A549 (cell line): ENCODE measurements around the gene OR8B4.

Experiments
- BHLHE40 ChIP-seq: IDR thresholded peaks from 2 replicates; pipeline ENCODE4 v1.6.1; 2012; ENCODE audit warnings: low read depth, low read length, inconsistent platforms
- CEBPB ChIP-seq, 2 experiments: fragments of >200 bp in 1 of 2; sonication (Bioruptor Twin) in 1 of 2; formaldehyde crosslinking in 1 of 2; IDR thresholded peaks; 2 replicates each; pipeline ENCODE4 v1.6.1; 2012 to 2016
- CHD4 ChIP-seq: fragments of 200-600 bp; sonication (generic); IDR thresholded peaks from 2 replicates; pipeline ENCODE4 v1.6.1; 2016; ENCODE audit warnings: antibody characterized with exemption, mild to moderate bottlenecking, borderline replicate concordance
- JUN ChIP-seq, 2 experiments: fragments of >200 bp; sonication (Bioruptor Twin); formaldehyde crosslinking; IDR thresholded peaks; 2 replicates in 1 of 2; 3 replicates in 1 of 2; pipeline ENCODE4 v1.6.1; 2016 to 2017
- KDM1A ChIP-seq: fragments of 200-600 bp; sonication (generic); IDR thresholded peaks from 2 replicates; pipeline ENCODE4 v1.6.1; 2016; ENCODE audit warnings: low read depth, mild to moderate bottlenecking
- POLR2A ChIP-seq: IDR thresholded peaks from 2 replicates; pipeline ENCODE4 v1.6.1; 2012; ENCODE audit warnings: mild to moderate bottlenecking, low read length
- RFX5 ChIP-seq: fragments of 450-650 bp; IDR thresholded peaks from 2 replicates; pipeline ENCODE4 v1.7.1; 2014; ENCODE audit warnings: antibody characterized with exemption, mild to moderate bottlenecking, moderate library complexity
- ZNF302 ChIP-seq: fragments of 250-450 bp; sonication (Bioruptor Pico); IDR thresholded peaks from 2 replicates; pipeline ENCODE4 v1.9.0; 2021; ENCODE audit warnings: inconsistent platforms, mild to moderate bottlenecking, moderate library complexity
- TF ChIP-seq, protein P1 (sequence below): fragments of >200 bp; sonication (Bioruptor Twin); formaldehyde crosslinking; IDR thresholded peaks from 3 replicates; pipeline ENCODE4 v1.6.1; 2016
- TF ChIP-seq, protein P2 (sequence below): fragments of >200 bp; sonication (Bioruptor Twin); formaldehyde crosslinking; IDR thresholded peaks from 3 replicates; pipeline ENCODE4 v1.5.1; 2016
- TF ChIP-seq, protein P3 (sequence below): fragments of 200-600 bp; sonication (generic); IDR thresholded peaks from 2 replicates; pipeline ENCODE4 v1.6.1; 2016; ENCODE audit warnings: antibody characterized with exemption, mild to moderate bottlenecking, moderate library complexity

DNA sequence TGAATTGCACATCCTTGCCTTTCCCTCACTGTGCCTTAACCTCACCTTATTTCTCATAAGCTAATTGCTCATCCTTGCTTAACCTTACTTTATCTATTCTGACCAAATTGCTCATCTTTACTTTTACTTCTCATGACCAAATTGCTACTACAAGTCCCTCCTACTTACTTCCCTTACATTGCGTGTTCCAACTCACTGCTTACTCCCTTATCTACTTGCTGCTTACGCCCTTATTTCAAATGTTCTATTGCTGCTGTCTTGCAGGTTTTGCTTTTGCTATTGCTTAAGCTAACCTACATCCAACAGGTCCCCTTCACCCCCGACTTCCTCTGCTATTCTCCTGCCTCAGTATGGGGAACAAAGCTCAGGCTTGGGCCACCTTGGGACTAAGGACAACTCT, 48.4 kb downstream of the OR8B4 start:
- TF ChIP-seq, protein P1, sequence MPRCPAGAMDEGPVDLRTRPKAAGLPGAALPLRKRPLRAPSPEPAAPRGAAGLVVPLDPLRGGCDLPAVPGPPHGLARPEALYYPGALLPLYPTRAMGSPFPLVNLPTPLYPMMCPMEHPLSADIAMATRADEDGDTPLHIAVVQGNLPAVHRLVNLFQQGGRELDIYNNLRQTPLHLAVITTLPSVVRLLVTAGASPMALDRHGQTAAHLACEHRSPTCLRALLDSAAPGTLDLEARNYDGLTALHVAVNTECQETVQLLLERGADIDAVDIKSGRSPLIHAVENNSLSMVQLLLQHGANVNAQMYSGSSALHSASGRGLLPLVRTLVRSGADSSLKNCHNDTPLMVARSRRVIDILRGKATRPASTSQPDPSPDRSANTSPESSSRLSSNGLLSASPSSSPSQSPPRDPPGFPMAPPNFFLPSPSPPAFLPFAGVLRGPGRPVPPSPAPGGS = no peak
- TF ChIP-seq, protein P2, sequence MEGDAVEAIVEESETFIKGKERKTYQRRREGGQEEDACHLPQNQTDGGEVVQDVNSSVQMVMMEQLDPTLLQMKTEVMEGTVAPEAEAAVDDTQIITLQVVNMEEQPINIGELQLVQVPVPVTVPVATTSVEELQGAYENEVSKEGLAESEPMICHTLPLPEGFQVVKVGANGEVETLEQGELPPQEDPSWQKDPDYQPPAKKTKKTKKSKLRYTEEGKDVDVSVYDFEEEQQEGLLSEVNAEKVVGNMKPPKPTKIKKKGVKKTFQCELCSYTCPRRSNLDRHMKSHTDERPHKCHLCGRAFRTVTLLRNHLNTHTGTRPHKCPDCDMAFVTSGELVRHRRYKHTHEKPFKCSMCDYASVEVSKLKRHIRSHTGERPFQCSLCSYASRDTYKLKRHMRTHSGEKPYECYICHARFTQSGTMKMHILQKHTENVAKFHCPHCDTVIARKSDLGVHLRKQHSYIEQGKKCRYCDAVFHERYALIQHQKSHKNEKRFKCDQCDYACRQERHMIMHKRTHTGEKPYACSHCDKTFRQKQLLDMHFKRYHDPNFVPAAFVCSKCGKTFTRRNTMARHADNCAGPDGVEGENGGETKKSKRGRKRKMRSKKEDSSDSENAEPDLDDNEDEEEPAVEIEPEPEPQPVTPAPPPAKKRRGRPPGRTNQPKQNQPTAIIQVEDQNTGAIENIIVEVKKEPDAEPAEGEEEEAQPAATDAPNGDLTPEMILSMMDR = no peak
- TF ChIP-seq POLR2A (no peak), BHLHE40 (no peak), ZNF302 (CRISPR knock-in tag) (no peak), JUN (IDR thresholded peaks at IDR 0.05) (no peak), CHD4 (no peak), RFX5 (no peak), CEBPB (IDR thresholded peaks at IDR 0.05) (no peak), KDM1A (no peak)
- TF ChIP-seq, protein P3, sequence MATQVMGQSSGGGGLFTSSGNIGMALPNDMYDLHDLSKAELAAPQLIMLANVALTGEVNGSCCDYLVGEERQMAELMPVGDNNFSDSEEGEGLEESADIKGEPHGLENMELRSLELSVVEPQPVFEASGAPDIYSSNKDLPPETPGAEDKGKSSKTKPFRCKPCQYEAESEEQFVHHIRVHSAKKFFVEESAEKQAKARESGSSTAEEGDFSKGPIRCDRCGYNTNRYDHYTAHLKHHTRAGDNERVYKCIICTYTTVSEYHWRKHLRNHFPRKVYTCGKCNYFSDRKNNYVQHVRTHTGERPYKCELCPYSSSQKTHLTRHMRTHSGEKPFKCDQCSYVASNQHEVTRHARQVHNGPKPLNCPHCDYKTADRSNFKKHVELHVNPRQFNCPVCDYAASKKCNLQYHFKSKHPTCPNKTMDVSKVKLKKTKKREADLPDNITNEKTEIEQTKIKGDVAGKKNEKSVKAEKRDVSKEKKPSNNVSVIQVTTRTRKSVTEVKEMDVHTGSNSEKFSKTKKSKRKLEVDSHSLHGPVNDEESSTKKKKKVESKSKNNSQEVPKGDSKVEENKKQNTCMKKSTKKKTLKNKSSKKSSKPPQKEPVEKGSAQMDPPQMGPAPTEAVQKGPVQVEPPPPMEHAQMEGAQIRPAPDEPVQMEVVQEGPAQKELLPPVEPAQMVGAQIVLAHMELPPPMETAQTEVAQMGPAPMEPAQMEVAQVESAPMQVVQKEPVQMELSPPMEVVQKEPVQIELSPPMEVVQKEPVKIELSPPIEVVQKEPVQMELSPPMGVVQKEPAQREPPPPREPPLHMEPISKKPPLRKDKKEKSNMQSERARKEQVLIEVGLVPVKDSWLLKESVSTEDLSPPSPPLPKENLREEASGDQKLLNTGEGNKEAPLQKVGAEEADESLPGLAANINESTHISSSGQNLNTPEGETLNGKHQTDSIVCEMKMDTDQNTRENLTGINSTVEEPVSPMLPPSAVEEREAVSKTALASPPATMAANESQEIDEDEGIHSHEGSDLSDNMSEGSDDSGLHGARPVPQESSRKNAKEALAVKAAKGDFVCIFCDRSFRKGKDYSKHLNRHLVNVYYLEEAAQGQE = no peak
